ENCODE data around the gene TFPT.

Gene TFPT

GRCh38 chr19:54148158-54148557 is 32.7 kb upstream of the TFPT start:
- no peak for DNase-seq

DNA sequence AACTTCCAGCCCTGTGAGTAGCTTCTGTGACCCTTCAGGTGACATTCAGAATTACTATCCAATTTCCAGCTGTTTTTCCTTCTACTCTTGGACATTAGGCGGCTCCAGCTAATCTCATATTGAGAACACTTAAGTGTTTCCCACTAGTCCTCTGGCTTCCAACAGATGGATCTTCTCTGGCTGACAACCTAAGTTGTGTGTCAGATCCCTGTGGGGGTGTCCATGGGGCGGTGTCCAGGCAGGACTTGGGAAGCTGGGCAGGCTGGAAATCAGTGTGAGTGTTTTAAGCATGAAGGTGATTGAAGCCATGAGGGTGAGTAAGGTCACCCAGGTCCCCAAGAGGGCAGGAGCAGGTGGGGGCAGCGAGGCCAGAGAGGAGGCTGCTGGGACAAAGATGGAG is 32.2 kb upstream of the TFPT start:
- DNase-seq = no peak

DNA sequence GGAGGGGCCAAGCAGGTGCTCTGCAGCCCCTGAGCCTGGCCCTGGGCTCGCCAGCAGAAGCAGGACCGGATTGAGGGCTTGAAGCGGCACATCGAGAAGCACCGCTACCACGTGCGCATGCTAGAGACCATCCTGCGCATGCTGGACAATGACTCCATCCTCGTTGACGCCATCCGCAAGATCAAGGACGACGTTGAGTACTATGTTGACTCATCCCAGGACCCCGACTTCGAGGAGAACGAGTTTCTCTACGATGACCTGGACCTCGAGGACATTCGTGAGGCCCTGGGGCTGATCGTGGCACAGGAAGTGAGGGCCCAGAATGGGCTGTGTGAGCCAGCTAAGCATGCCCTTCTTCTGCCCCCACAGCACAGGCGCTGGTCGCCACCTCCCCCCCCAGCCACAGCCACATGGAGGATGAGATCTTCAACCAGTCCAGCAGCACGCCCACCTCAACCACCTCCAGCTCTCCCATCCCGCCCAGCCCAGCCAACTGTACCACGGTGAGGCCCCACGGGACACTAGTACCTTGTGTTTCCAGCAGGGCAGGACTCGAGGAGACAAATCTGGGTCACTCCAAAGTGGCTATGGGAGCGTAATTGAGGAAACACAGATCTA is 30.2 kb upstream of the TFPT start:
- no peak for DNase-seq

- DNase-seq = no peak
Observed at GRCh38 chr19:54142166-54142780, 26.8 kb upstream of the TFPT start.

DNA sequence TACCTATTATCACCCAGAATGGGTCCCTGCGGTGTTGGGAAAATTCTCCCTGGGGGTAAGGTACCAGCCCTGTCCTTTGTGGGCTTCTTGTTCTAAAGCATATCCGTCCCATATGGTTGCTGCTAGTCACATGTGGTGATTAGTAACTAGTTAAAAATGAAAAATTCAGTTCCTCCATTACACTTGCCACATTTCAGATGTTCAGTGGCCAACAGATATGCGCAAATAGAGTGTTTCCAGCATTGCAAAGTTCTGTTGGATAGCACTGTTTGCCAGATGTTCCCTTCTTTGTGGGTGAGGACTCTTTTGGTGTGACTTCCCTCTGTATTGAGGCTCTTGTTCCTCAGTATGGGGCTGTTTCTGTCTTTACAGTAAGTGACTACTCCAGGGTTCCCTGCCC is 25.9 kb upstream of the TFPT start:
- DNase-seq = no peak

- peak; percentile 47 for DNase-seq
Observed at GRCh38 chr19:54138489-54139256, 23.2 kb upstream of the TFPT start.

GRCh38 chr19:54137699-54138488 is 22.4 kb upstream of the TFPT start, which contains the start of gene CNOT3:
TSS of gene CNOT3 (plus strand) at chr19:54137762. CDS start at chr19:54142979, 5,217 bp downstream.
- peak; percentile 51 for DNase-seq

DNA sequence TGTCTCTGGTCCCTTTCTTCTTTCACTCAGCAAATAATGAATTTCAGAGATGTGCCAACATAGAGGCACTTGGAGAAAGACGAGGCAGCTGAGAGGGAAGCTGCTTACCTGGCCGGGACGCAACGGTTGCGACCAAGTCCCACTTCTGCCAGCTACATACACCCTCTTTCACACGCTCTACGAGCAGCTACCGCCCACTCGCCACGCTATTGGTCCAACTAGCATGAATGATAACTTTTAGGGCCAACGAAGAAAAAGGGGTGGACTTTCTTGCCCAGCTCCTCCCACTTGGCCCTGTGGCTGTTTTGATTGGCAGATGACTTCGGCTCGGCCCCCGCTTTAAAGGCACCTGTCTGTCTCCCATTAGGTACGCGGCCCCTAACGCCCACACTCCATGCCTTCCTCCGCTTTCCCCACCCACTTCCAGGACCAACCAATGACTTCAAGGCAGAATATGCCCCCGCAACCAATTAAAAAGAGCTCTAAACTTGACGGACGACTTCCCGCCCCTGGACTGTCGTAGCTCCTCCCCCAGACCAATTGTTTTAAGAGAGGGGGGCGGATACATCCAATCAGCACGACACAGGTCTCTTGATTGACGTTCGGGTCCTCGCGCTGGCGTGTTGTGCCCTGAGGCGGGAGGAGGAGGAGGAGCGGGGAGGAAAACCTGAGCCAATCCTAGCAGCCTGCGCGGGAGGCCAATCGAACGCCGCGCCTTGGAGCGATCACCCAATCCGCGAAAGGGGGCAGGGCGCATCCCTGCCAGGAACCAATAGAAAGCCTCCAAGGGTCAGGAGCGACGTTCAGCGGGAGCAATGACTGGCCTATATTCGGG is 21.6 kb upstream of the TFPT start:
- peak; percentile 99 for DNase-seq

DNA sequence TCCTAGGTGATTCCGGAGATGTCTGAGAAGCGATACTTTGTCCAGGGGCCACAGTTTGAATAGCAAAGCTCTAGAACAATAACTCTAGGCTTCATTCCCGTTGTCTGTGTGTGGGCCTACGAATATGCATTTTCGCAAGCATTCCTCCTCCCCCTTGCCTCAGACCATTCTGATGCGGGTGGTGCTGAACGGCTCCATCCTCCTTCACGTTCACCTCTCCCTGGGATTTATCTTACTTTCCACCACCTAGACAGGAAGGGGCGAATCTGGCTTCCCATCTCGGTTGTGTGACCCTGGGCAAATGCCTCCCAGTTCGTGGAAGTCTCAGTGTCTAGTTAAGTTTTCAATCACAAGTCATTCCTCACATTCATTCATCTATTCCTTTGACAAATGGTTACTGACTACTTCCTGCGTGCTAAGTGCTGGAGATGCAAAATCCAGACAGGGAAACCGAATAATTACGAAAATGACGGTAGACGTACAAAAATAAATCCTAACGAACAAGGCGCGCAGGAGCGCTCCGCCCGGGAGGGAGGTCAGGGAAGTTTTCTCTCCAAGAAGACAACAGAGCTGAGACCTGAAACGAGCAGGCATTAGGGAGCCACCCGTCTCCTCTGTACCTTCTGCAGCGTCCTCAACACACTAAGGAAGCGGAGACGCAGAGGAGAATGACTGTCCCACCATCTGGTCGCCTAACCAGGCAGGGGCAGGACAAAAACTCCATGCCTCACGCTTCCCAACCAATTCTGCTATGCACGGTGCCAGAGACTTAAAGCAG is 20.8 kb upstream of the TFPT start:
- no peak for DNase-seq

DNA sequence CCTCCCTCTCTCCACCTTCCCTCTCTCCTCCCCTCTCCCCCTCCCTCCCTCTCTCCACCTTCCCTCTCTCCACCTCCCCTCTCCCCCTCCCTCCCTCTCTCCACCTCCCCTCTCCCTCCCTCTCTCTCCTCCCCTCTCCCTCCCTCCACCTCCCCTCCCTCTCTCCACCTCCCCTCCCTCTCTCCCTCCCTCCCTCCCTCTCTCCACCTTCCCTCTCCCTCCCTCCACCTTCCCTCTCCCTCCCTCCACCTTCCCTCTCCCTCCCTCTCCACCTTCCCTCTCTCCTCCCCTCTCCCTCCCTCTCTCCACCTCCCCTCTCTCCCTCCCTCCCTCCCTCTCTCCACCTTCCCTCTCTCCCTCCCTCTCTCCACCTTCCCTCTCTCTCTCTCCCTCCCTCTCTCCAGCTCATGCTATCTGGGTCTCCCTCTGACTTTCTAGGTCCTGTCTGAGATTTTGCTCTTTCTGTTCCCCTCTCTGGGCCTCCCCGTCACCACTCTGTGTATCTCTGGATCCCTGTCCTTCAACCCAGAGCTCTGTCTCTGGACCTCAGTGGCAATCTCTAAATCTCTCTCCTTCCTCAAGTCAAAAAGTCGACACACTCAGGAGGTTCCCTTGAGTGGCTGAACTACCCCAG is 18.6 kb upstream of the TFPT start:
- no peak for DNase-seq

DNA sequence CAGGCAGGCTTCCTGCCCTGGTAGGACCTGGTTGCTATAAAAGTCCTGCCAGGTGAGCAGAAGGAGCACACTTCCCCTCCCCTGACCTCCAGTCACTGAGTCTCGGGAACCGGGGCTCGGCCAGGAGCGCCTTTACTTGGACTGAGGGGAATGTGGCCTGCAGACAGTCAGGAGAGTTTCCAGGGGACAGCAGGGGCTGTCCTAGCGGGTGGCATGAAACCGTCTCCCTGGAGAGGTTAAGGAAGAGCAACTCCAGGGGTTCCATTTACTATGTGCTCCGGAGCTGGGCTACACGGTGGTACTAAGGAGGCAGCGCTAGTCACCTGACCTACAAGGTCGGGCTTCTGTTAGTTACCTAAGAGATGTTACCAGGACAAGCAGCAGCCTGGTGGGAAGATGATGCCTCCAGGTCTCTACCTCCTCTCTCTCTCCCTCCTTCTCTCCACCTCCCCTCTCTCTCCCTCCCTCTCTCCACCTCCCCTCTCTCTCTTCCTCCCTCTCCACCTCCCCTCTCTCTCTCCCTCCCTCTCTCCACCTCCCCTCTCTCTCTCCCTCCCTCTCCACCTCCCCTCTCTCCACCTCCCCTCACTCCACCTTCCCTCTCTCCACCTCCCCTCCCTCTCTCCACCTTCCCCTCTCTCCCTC is 18.0 kb upstream of the TFPT start:
- no peak for DNase-seq

GRCh38 chr19:54129617-54129996 is 14.2 kb upstream of the TFPT start:
- no peak for DNase-seq

- DNase-seq = no peak
Observed at GRCh38 chr19:54128796-54129616, 13.5 kb upstream of the TFPT start.

DNA sequence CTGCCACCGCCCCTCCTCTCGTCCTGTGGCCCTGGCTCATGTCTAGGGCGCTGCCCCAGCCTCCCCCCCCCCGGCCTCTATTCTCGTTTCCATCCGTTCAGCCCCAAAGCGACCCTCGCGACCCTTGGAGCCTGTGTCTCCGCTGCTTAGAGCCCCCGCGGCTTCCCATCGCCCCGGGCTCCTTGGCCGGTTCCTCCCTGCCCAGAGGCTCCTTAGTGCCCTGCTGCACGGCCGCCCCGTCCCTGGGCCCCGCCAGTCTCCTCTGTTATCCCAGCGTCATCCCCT is 12.9 kb upstream of the TFPT start:
- DNase-seq = no peak

- no peak for DNase-seq
Observed at GRCh38 chr19:54127688-54128440, 12.4 kb upstream of the TFPT start.

- no peak for DNase-seq
Observed at GRCh38 chr19:54125713-54126112, 10.3 kb upstream of the TFPT start.

DNA sequence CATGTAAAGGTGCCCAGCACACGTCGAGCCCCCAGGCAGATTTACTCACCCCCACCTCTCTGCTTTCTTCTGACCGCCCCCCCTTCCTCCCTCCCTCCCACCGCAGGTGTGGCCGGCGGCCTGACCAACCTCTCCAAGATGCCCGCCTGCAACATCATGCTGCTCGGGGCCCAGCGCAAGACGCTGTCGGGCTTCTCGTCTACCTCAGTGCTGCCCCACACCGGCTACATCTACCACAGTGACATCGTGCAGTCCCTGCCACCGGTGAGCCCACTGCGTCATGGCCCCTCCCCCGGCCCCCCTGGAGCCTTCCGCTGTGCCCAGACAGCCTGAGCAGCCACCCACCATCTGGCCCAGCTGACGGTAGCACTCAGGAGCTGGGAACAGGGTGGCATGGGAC is 8.9 kb upstream of the TFPT start:
- no peak for DNase-seq

DNA sequence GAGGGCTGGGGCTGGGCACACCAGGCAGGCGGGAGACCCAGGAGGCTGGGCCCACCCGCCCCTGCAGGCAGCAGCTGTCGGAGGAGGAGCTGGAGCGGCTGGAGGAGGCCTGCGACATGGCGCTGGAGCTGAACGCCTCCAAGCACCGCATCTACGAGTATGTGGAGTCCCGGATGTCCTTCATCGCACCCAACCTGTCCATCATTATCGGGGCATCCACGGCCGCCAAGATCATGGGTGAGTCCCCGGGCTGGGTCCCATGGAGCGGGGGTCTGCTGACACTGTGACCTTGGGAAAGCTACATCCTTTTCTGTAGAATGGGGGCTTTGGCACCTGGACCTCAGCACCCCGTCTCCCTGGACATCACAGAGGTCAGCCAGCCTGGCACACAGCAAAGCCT is 8.2 kb upstream of the TFPT start:
- no peak for DNase-seq

- no peak for DNase-seq
Observed at GRCh38 chr19:54121259-54121658, 5.8 kb upstream of the TFPT start.

All from stimulated activated CD4-positive, alpha-beta T cell treated with anti-CD3 and anti-CD28 coated beads, Interleukin-15, amount 100 ng/mL, for 24 hours (primary cell).